ENCODE measurements around the gene CCDC127. TPM values are rescaled to one million over a fixed set of nuclear protein-coding genes. Genes with fewer than 3 reads are reported as not detected.

CCDC127 gene
- total and polyA plus RNA-seq, 2 of the 4 experiments (the other 2 are of a cell fraction): 3.2 to 3.9 TPM

- WGBS, 2 experiments (ENCODE audit: extremely low coverage in 2 of 2, insufficient read length in 1 of 2): 88% methylated on average over 7 of the region's 23 CpGs; no CpG with 5 or more reads in 1 of the 2 experiments
- Histone ChIP-seq H4K5ac (ENCODE audit: low read depth, low read length) (no peak overlapping the region), H3K4me2 (ENCODE audit: low read depth, low read length) (no peak overlapping the region), H2BK20ac (ENCODE audit: low read depth, low read length) (no peak overlapping the region), H2AK5ac (ENCODE audit: low read depth, low read length) (peak overlapping the region; percentile 81; the same call in 1 of the 2 replicates), H3K4ac (ENCODE audit: low read depth, low read length) (peak overlapping the region; percentile 32; the same call in 1 of the 2 replicates), H3K23ac (ENCODE audit: low read depth, low read length) (no peak overlapping the region), H4K91ac (ENCODE audit: insufficient read depth, low read depth, low read length) (no peak overlapping the region; the same call in 1 of the 2 replicates), H3K9me3 (ENCODE audit: control insufficient read depth, insufficient read depth, low read length) (no peaks in the 10 kb centered on the region), H2BK15ac (ENCODE audit: low read depth, low read length) (no peak overlapping the region; the same call in 2 of the 3 replicates), H3K27me3 (ENCODE audit: control insufficient read depth, insufficient read depth, low read length) (no peaks in the 10 kb centered on the region), H4K8ac (ENCODE audit: low read depth in 2 of 2, low read length in 2 of 2) (no peak overlapping the region), H3K36me3 (ENCODE audit: control insufficient read depth, insufficient read depth, low read length) (no peaks in the 10 kb centered on the region), H3K56ac (ENCODE audit: extremely low read depth, insufficient read depth, low read length) (no peak overlapping the region), H3K9ac (ENCODE audit: low read depth, low read length) (no peak overlapping the region), H2AFZ (replicated peaks; ENCODE audit: low read length, poor library complexity) (no peak overlapping the region), H3K14ac (replicated peaks; ENCODE audit: low read depth, low read length) (0 out of 2 replicates have a peak overlapping the region, but pooled peaks have one; percentile 19), H2BK120ac (ENCODE audit: low read depth, low read length) (peak overlapping the region; percentile 42; the same call in 1 of the 2 replicates), H3K18ac (ENCODE audit: low read depth, low read length) (no peak overlapping the region), H2BK5ac (ENCODE audit: low read depth, low read length, poor library complexity, severe bottlenecking) (no peak overlapping the region), H4K20me1 (ENCODE audit: insufficient read depth, low read length) (no peaks in the 10 kb centered on the region), H2AK9ac (replicated peaks; ENCODE audit: low read depth, low read length, poor library complexity) (no peak overlapping the region), H3K27ac (ENCODE audit: insufficient read depth, low read length) (no peak overlapping the region), H3K9me1 (ENCODE audit: insufficient read depth, low read length) (peaks cover 12% of the 10 kb centered on the region; the same call in 1 of the 2 replicates), H3K4me1 (ENCODE audit: control insufficient read depth, insufficient read depth, low read length) (peaks cover 12% of the 10 kb centered on the region), H3K79me1 (ENCODE audit: low read depth in 1 of 2, low read length in 2 of 2) (no peaks in the 10 kb centered on the region), H3K4me3 (ENCODE audit: insufficient read depth, low read depth, low read length) (no peak overlapping the region)
- ATAC-seq (ENCODE audit: low read depth): no peak
- TF ChIP-seq FOS (IDR thresholded peaks at IDR 0.05; ENCODE audit: low read depth, low read length) (no peak), NFE2L2 (IDR thresholded peaks at IDR 0.05; ENCODE audit: low read depth, low read length) (no peak)
- TF ChIP-seq, protein P1, sequence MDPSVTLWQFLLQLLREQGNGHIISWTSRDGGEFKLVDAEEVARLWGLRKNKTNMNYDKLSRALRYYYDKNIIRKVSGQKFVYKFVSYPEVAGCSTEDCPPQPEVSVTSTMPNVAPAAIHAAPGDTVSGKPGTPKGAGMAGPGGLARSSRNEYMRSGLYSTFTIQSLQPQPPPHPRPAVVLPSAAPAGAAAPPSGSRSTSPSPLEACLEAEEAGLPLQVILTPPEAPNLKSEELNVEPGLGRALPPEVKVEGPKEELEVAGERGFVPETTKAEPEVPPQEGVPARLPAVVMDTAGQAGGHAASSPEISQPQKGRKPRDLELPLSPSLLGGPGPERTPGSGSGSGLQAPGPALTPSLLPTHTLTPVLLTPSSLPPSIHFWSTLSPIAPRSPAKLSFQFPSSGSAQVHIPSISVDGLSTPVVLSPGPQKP (IDR thresholded peaks at IDR 0.05; ENCODE audit: borderline replicate concordance, low read depth, low read length): no peak
- ChIA-PET CTCF (no interaction called here), POLR2A (ENCODE audit: unreplicated experiment) (no interaction called here)
- no peak for DNase-seq
- in situ Hi-C loops (cut with MboI; ENCODE audit: low sequenced_read_pairs): no loop called here
- dilution Hi-C loops (cut with HindIII; ENCODE audit: low sequenced_read_pairs, unreplicated experiment): no loop called here
- intact Hi-C loops (cut with micrococcal nuclease): no loop called here
- no TSS peak for BruUV-seq (replicated peaks)
These were observed 56.8 kb downstream of the CCDC127 start for GRCh38 chr5:160921-161802.
